ENCODE measurements around the gene S100A6. TPM values are rescaled to one million over a fixed set of nuclear protein-coding genes. Genes with fewer than 3 reads are reported as not detected.
A peak's percentile ranks its signal among the peaks of the same experiment; 100 is the strongest.

Gene S100A6
- total RNA-seq, 1 donor from 2014 or later: 14.8 TPM

- no peaks in the 10 kb centered on the region for H3K9me3 Mint-ChIP-seq (ENCODE audit: low read depth)
- H3K27me3 Mint-ChIP-seq: no peaks in the 10 kb centered on the region
- no peak for DNase-seq (ENCODE audit: low spot score, unreplicated experiment)
- no peak overlapping the region for H3K27ac Mint-ChIP-seq
- H3K4me1 Mint-ChIP-seq (ENCODE audit: low read depth): peaks cover 19% of the 10 kb centered on the region
- H3K4me3 Mint-ChIP-seq (ENCODE audit: low read depth): no peak overlapping the region
- no peaks in the 10 kb centered on the region for H3K36me3 Mint-ChIP-seq (ENCODE audit: insufficient read depth)
- TF ChIP-seq, protein P1, sequence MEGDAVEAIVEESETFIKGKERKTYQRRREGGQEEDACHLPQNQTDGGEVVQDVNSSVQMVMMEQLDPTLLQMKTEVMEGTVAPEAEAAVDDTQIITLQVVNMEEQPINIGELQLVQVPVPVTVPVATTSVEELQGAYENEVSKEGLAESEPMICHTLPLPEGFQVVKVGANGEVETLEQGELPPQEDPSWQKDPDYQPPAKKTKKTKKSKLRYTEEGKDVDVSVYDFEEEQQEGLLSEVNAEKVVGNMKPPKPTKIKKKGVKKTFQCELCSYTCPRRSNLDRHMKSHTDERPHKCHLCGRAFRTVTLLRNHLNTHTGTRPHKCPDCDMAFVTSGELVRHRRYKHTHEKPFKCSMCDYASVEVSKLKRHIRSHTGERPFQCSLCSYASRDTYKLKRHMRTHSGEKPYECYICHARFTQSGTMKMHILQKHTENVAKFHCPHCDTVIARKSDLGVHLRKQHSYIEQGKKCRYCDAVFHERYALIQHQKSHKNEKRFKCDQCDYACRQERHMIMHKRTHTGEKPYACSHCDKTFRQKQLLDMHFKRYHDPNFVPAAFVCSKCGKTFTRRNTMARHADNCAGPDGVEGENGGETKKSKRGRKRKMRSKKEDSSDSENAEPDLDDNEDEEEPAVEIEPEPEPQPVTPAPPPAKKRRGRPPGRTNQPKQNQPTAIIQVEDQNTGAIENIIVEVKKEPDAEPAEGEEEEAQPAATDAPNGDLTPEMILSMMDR (IDR thresholded peaks at IDR 0.05; ENCODE audit: unreplicated experiment): peak; percentile 58
Observed at GRCh38 chr1:153572569-153573015, 36.8 kb upstream of the S100A6 start.

DNA sequence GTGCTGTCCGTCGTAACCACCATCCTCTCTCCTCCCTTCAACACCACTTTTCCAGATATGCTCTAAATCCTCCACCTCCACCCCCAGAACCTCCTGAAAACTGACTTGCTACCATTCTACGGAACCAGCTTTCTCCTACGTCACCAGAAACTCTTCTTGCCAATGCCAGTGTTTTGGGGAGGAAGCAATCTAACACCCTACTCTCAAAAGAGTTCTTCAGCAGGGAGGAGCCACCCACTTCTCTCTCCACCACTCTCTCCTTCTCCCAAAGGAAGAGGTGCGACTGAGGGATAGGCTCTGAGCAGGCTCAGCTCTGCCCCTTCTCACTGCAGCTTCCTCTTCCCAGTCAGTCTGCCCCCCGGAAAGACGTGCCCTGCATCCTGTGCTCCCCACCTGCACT lies 35.9 kb upstream of the S100A6 start:
- H3K9me3 Mint-ChIP-seq (ENCODE audit: low read depth): no peaks in the 10 kb centered on the region
- H3K27ac Mint-ChIP-seq: no peak overlapping the region
- no peak overlapping the region for H3K4me3 Mint-ChIP-seq (ENCODE audit: low read depth)
- H3K4me1 Mint-ChIP-seq (ENCODE audit: low read depth): peaks cover 24% of the 10 kb centered on the region
- H3K27me3 Mint-ChIP-seq: no peaks in the 10 kb centered on the region
- no peaks in the 10 kb centered on the region for H3K36me3 Mint-ChIP-seq (ENCODE audit: insufficient read depth)
- TF ChIP-seq, protein P1 (IDR thresholded peaks at IDR 0.05; ENCODE audit: unreplicated experiment): no peak
- no peak for DNase-seq (ENCODE audit: low spot score, unreplicated experiment)

- Mint-ChIP-seq H3K4me1 (ENCODE audit: low read depth) (peaks cover 30% of the 10 kb centered on the region), H3K27ac (peak overlapping the region; percentile 43), H3K4me3 (ENCODE audit: low read depth) (no peak overlapping the region), H3K36me3 (ENCODE audit: insufficient read depth) (no peaks in the 10 kb centered on the region), H3K27me3 (no peaks in the 10 kb centered on the region), H3K9me3 (ENCODE audit: low read depth) (no peaks in the 10 kb centered on the region)
- DNase-seq (ENCODE audit: low spot score, unreplicated experiment): no peak
- TF ChIP-seq, protein P1 (IDR thresholded peaks at IDR 0.05; ENCODE audit: unreplicated experiment): no peak
Observed at GRCh38 chr1:153570874-153571273, 35.1 kb upstream of the S100A6 start.

GRCh38 chr1:153569465-153569864 lies 33.7 kb upstream of the S100A6 start:
- H3K4me3 Mint-ChIP-seq (ENCODE audit: low read depth): no peak overlapping the region
- H3K27me3 Mint-ChIP-seq: no peaks in the 10 kb centered on the region
- H3K27ac Mint-ChIP-seq: no peak overlapping the region
- H3K9me3 Mint-ChIP-seq (ENCODE audit: low read depth): no peaks in the 10 kb centered on the region
- TF ChIP-seq, protein P1 (IDR thresholded peaks at IDR 0.05; ENCODE audit: unreplicated experiment): no peak
- peaks cover 35% of the 10 kb centered on the region for H3K4me1 Mint-ChIP-seq (ENCODE audit: low read depth)
- no peaks in the 10 kb centered on the region for H3K36me3 Mint-ChIP-seq (ENCODE audit: insufficient read depth)
- no peak for DNase-seq (ENCODE audit: low spot score, unreplicated experiment)

GRCh38 chr1:153568367-153569099 lies 32.7 kb upstream of the S100A6 start:
- Mint-ChIP-seq H3K36me3 (ENCODE audit: insufficient read depth) (no peaks in the 10 kb centered on the region), H3K27me3 (no peaks in the 10 kb centered on the region), H3K9me3 (ENCODE audit: low read depth) (no peaks in the 10 kb centered on the region), H3K4me1 (ENCODE audit: low read depth) (peaks cover 35% of the 10 kb centered on the region), H3K27ac (peak overlapping the region; percentile 97), H3K4me3 (ENCODE audit: low read depth) (peak overlapping the region; percentile 31)
- peak; percentile 86 for DNase-seq (ENCODE audit: low spot score, unreplicated experiment)
- TF ChIP-seq, protein P1 (IDR thresholded peaks at IDR 0.05; ENCODE audit: unreplicated experiment): peak; percentile 96
